Brain pericyte (primary cell): ENCODE data around the gene HOPX.
"Not testable (repeated sequence)": the region's sequence is repeated elsewhere in the genome, so short reads cannot be mapped to it uniquely, and the experiment has no call there.

Source experiments
- DNase-seq: peaks from one replicate; pipeline ENCODE4 v3.0.0-alpha.2; 2012; ENCODE audit warnings: low read depth, low spot score

The HOPX gene, protein sequence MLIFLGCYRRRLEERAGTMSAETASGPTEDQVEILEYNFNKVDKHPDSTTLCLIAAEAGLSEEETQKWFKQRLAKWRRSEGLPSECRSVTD

DNA sequence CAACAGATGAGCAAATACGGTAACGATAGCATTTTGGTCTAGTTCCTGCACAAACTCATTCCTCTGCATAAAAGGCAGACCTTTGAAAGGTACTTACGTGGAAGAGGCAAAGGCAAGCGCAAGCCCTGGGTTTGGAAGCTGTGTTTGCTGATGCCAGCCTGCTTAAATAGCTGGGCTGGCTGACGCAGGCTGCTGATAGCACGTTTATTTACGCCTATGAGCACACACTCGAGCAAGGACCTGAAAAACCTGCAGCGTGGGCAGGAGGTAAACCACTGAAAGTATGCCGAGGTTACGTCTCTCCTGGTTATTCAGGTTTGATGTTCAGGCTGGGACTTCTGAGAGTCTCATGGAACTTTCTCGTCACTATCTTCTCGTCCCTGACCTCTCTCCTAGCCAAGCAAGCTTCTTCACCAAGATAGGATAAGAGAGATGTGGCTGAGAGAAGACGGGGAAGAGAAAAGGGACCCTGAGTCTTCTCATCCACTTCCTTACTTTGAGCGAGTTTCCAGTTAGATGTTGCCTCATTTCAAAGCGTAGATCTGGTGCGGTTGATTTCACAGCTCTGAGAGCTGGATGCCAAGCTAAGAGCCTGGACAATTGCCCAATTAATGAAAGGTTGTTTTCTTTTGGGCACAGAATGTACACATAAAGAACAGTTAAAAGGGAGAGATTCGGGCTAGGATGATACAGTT lies at the start of gene HOPX:
Gene HOPX (minus strand): TSS at position 139 of the 695 bp plus-strand sequence. CDS start 23,480 bp downstream, outside the sequence.
- no peak for DNase-seq

DNA sequence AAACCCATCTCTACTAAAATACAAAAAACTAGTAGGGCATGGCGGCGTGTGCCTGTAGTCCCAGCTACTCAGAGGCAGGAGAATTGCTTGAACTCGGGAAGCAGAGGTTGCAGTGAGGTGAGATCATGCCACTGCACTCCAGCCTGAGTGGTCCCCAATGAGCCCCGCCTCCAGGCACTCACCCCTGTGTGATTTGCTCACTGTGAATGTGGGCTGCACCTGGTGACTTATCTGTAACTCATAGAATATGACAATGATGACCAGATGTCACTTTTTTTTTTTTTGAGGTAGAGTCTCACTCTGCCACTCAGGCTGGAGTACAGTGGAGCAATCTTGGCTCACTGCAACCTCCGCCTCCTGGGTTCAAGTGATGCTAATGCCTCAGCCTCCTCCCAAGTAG lies 49.0 kb upstream of the HOPX start:
- no peak for DNase-seq

DNA sequence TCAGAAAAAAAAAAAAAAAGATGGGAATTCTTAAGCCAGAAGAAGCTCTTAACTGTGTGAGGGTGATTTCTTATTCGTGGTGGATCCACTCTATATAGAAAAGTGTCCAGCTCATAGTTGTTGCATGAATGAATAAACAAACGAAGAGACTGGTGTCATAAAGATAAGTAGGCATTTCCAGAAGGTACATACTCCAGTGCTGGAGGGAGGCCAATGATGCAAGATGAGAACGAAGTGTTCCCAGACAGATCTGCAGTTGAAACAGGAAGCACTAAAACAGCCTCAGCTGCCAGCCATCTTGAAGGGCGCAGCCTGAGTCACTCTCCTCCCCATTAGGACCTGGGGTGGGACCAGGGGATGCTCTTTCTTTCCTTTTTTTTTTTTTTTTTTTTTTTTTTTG lies 47.4 kb upstream of the HOPX start:
- no peak for DNase-seq

DNA sequence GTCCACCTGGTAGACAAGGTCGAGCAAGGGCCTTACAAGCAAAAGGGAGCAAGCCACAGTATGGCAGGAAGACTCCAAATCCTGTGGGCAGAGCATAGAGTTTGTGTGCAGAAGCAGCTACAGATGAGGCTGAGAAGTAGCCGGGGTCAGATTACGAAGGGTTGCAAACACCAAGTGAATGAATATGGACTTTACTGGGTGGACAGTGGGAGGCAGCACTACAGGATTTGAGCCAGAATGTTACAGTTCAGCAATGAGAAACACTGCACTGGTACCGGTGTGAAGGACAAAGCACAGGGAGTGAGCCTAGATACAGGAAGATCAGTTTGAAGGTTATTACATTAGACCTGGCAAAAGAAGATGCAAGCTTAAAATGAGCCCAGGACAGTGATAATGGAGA lies 46.1 kb upstream of the HOPX start:
- no peak for DNase-seq

DNA sequence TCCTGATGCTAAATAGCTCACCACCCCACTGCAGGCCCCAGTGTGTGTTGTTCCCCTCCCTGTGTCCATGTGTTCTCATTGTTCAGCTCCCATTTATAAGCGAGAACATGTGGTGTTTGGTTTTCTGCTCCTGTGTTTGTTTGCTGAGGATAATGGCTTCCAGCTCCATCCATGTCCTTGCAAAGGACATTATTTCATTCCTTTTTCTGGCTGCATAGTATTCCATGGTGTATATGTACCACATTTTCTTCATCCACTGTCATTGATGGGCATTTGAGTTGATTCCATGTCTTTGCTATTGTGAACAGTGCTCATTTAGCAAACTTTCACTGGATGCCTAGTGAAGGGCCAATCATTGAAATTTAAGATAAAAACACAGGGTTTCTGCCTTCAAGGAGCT lies 45.5 kb upstream of the HOPX start:
- DNase-seq: not testable (repeated sequence)

DNA sequence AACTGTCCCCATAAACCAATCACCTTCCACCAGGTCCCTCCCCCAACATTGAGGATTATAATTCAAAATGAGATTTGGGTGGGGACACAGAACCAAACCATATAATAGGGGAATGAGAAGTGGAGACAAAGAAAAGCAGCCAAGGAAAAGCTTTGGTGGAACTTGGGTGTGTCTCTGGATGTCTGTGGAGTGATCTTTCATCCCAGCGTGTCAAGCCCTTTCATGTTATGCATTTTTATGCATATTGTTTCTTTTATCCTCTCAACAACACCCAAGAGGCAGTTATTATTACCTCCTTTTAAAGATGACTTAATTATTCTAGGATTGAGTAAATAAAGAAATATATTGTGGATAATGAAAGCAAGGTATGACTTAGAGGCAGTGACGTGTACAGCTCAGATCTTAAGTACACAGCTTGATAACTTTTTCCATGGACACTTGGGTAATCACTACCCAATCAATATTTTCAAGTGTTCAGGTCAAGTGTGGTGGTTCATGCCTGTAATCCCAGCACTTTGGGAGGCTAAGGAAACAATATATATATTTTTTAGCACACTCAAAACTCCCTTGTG lies 42.6 kb upstream of the HOPX start:
- no peak for DNase-seq

DNA sequence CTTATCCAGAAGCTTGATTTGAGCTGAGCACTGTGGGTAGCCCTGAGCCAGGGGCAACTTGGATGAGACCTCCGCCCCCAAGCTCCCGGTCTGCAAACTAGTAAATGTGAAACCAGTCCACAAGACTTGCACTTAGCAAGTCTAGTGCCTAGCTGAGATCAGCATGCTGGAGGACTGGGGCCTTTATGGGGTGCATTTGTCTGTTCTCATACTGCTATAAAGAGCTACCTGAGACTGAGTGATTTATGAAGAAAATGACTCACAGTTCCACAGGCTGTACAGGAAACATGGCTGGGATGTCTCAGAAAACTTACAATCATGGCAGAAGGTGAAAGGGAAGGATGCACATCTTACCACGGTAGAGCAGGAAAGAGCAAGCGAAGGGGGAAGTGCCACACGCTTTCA lies 42.1 kb upstream of the HOPX start:
- no peak for DNase-seq

DNA sequence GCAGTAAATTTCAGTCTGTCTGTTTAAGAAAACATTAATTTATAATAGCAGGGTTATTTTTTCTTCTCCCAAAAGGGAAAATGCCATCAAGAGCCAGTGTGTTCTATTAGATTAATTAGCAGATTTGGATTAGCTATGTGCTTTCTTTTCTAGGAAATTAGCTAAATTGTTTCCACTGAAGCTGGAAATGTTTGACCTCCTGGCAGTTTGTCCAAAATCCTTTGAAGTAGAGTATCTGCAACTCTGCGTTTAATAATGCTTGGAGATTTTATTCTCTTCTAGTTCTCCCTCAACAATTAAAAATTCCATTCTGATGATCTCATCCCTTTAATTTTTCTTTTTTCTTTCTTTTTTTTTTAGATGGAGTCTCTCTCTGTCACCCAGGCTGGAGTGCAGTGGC lies 27.1 kb upstream of the HOPX start:
- no peak for DNase-seq

DNA sequence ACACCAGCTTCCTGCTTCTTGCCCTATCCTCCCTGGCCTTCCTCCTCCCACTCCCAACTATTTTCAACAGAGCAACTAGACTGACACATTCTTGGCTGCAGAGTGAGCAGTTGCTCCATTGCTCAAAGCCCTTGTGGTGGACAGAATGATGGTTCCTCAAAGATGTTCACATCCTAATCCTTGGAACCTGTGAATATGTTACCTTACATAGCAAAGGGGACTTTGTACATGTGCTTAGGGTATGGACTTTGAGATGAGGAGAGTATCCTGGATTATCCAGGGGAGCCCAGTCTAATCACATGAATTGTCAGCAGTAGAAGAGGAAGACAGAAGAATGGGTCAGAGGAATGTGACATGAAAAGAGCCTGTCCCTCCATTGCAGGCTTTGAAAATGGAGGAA lies 24.9 kb upstream of the HOPX start:
- DNase-seq: no peak

DNA sequence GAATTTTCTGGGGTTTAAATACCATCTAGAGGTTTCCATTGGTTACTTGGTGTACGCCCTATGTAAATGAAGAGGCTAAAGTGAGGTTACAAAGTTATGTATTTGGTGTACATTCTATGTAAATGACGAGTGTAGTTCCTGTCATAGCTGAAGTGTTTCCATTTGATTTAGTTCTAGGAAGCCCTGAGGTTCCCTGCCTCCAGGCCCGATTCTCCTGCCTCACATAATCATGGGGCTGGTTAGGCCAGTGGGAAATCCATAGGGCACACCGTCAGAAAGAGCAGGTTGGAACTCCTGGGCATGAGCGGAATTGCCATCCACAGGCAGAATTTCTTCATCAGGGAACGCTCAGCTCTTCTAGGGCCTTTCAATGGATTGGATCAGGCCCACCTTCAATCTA lies 24.2 kb upstream of the HOPX start:
- no peak for DNase-seq

DNA sequence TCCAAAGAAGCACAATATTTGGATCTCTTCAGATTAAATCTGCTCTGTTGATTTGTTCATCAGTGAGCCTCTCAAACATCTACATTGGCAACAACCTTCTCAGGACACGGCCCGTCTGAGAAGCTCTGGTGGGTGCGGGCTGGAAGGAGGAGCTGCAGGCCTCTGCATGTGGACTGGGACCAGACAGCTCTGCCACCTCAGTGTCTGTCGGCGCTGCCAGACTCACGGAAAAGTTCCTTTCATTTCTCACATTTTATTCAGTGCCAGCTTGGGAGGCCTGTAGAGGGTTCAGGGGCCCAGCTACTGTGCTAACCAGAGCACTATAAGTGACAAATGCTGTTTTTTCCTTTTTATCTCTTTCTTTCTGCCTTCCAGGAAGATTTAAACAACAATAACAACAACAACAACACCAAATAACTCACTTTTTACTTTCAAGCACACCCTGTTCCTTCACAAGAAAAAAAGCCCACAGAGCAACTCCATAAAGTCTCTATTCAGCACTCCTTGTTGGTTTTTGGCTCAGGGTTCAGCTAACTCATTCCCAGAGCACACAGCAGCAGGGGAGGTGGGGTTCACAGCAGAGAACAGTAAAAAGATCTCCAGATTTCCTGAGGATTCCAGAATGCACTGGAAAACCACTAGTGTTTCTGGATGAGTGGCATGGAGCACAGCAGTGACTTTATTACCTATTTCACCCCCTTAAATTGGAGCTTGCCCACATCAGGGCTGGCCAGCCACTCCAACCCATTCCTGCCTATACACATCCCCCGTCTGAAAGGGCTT lies 23.2 kb upstream of the HOPX start:
- no peak for DNase-seq

DNA sequence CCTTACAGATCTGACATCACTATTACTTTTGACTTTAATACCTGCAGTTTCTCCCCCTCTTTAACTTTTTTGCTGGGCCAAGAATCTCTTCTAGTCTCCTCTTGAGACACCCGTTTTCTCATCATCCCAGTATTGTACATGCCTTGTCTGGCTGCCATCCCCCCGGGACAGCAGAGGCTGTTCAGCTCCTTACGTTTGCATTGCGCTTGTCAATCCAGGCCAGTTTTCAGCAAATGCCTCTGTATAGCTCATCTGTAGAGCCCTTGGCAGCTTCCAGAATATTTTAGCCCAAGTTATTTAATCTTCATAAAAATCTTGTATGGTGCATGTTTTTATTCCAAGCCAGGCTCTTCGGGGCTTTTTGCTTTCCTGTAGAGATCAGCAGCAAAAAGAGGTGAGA lies 22.3 kb upstream of the HOPX start:
- no peak for DNase-seq

DNA sequence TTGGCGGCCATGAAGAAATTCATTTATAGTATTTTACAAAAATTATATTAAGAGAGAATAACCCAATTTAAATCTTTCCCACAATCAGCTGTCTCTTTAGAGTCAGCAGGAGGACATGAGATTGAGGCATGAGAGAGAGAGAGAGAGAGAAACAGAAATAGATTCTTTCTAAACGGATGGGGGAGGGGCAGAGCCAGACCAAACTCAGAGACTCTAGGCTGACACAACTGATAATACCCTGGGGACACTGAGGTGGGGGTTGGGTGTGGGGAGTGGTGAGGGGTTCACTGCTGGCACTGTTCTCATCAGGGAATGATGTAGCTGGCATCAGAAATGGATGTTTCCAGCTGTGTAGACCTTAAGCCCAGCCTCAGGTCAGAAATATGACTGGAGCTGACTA lies 20.5 kb upstream of the HOPX start:
- DNase-seq: no peak

DNA sequence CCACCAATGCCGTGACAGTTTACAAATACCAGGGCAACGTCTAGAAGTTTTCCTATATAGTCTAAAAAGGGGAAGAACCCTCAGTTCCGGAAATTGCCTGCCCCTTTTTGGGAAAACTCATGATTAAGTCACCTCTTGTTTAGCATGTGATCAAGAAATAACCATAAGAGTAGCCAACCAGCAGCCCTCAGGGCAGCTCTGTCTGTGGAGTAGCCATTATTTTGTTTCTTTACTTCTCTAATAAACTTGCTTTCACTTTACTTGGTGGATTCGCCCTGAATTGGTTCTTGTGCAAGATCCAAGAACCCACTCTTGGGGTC lies 20.0 kb upstream of the HOPX start:
- no peak for DNase-seq

DNA sequence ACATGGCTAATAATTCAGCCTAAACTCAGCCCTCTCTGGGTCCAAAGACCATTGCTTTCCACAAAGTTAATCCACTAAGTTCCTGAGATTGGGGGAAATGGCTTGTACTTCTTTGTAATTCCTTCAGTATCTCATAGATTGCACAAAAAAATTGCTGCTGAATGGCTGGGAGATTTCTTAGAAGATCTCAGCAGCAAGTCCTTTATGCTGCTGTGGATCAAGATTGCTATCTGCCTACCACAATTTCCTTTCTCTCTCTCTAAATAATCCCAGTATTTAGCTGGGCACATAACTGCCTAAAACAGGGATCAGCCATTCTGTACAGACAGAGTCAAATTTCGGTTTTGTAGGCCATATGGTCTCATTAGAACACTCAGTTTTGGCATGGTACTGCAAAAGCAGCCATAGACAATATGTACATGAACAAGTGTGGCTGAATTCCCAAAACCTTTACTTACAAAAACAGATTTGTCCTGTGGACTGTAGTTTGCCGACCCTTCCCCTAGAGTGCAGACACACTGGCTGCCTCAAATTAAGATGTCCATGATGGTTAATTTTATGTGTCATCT lies 18.5 kb upstream of the HOPX start:
- DNase-seq: no peak

DNA sequence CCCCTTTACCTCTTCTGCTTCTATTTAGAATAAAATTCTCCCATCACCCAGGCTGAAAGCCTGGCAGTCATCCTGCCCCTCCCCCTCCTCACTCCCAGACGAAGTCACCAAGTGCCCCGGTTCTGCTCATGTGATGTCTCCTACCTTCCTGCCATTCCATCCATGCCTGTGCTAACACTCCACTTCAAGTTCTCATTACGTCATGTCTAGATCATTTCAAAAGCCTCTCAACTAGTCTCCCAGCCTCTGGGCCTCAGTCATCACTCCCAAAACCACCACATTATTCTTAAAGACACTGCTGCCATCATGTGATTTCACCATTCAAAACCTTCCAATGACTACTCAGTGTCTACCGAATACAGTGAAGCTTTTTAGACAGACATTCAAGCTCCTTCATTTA lies 17.2 kb upstream of the HOPX start:
- no peak for DNase-seq

DNA sequence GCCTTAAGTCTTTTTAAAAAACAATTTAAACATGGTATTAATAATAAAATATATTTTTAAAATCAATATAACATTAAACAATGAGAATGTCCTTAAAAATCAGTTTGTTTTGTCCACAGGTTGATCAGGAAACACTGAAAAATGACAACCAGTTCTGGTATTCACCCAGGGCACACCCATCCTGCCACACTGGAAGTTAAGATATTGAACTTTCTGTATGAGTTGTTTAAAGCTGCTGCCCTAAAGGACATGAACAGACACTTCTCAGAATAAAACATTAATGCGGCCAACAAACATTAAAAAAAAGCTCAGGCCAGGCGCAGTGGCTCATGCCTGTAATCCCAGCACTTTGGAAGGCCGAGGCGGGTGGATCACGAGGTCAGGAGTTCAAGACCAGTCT lies 15.0 kb upstream of the HOPX start:
- no peak for DNase-seq

DNA sequence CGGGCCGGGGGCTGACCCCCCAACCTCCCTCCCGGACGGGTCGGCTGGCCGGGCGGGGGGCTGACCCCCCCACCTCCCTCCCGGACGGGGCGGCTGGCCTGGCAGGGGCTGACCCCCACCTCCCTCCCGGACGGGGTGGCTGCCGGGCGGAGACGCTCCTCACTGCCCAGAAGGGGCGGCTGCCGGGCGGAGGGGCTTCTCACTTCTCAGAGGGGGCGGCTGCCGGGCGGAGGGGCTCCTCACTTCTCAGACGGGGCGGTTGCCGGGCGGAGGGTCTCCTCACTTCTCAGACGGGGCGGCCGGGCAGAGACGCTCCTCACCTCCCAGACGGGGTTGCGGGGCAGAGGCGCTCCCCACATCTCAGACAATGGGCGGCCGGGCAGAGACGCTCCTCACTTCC lies 12.4 kb upstream of the HOPX start:
- not testable (repeated sequence) for DNase-seq

DNA sequence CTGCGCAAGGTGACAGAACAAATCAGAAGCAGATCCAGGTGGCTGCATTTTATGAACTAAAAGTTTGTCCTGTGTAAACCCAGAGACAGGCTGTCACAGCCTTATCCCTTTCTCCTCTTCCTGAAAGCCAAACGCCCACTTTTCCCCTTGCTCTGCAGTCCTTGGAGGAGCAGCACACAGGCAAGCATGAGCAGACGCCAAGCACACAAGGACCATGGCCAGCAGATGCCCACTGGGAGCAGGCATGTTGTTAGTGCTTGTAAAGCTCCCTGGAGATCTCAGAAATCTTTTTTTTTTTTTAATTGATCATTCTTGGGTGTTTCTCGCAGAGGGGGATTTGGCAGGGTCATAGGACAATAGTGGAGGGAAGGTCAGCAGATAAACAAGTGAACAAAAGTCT lies 11.5 kb upstream of the HOPX start:
- no peak for DNase-seq

DNA sequence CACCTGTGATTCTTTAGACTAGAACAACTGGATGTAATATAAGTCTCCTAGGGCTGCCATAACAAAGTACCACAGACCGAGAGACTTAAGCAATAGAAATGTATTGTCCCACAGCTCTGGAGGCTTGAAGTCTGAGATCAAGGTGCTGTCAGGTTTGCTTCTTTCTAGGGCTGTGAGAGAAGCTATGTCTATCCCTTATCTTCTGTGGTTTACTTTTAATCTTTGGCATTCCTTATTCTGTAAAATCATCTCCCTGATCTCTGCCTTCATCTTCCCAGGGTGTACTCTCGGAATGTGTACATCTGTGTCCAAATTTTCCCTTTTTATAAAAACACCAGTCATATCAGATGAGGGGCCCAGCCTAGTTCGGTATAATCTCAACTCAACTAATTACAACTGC lies 10.3 kb upstream of the HOPX start:
- DNase-seq: no peak

DNA sequence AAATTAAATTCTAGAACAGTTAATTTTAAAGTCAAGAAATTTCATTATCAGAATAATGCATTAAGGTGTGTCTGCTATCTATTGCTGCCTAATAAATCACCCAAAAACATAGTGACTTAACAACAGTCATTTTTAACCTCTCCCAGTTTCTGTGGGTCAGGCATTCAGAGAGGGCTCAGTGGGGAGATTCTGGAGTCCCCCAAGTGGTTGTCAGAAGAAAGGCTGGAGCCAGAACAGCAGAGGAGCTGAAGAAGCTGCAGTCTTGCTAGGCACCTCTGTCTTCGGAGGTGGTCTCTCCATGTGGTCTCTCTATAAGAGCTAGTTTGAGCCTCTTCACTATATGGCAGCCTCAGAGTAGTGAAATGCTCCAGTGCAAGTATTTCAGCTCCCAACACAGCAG lies 9.3 kb upstream of the HOPX start:
- DNase-seq: no peak

DNA sequence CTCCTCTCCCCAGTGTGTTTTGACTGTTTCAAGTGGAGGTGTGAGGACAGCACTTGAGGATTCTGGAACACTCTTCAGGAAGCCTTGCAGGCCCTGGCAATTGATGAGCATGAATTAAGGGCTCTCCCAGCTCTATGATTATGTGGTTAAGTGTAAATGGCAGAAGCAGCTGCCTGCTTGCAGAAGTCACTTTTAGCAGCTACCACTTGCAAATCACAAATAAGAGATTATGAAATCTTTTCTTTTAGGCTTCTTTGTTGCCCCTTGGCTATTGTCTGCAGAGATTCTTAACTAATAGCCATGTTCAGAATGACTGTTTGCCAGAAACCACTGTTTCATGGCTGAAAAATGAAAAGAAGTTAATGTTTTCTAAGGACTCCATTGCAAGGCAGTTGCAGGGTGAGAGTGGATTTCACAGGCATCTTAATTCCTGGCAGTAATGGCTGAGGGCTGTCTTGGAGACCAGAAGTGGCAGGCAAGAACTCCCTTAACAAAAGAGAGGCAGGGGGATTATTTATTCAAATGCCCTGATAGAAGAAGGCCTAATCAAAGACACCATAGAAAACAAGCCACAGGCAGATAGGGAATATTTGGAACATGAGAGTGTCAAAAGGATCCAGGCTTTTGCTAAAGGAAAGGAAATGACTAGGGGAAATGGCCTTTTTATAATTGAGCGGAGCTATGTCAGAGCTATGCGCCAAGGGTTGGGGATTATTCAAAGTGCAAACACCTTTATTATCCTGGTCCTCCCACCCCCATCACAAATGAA lies 8.3 kb upstream of the HOPX start:
- DNase-seq: no peak
